Panc1 (cell line): ENCODE data around the gene PRSS33.

Experiments
- POLR2AphosphoS5 ChIP-seq: IDR thresholded peaks from 2 replicates; pipeline ENCODE4 v1.6.1; 2012; ENCODE audit warnings: mild to moderate bottlenecking, low read depth, low read length, moderate library complexity
- SIN3A ChIP-seq: IDR thresholded peaks from 2 replicates; pipeline ENCODE4 v1.6.1; 2012; ENCODE audit warnings: low read depth, mild to moderate bottlenecking, low read length, moderate library complexity, borderline replicate concordance; ENCODE audit not compliant: insufficient read depth
- TCF7L2 ChIP-seq: IDR thresholded peaks from 2 replicates; pipeline ENCODE4 v1.6.1; 2011; ENCODE audit warnings: mild to moderate bottlenecking, low read depth, low read length, inconsistent platforms
- TF ChIP-seq, protein P1 (sequence below): fragments of 450-650 bp; IDR thresholded peaks from 2 replicates; pipeline ENCODE4 v1.5.1; 2017; ENCODE audit warnings: mild to moderate bottlenecking

- TF ChIP-seq, protein P1, sequence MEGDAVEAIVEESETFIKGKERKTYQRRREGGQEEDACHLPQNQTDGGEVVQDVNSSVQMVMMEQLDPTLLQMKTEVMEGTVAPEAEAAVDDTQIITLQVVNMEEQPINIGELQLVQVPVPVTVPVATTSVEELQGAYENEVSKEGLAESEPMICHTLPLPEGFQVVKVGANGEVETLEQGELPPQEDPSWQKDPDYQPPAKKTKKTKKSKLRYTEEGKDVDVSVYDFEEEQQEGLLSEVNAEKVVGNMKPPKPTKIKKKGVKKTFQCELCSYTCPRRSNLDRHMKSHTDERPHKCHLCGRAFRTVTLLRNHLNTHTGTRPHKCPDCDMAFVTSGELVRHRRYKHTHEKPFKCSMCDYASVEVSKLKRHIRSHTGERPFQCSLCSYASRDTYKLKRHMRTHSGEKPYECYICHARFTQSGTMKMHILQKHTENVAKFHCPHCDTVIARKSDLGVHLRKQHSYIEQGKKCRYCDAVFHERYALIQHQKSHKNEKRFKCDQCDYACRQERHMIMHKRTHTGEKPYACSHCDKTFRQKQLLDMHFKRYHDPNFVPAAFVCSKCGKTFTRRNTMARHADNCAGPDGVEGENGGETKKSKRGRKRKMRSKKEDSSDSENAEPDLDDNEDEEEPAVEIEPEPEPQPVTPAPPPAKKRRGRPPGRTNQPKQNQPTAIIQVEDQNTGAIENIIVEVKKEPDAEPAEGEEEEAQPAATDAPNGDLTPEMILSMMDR = no peak
- no peak; the same call in none of the 2 replicates for TF ChIP-seq POLR2AphosphoS5
- no peak for TF ChIP-seq TCF7L2
- no peak for TF ChIP-seq SIN3A
Measured at GRCh38 chr16:2775765-2776499, 11.4 kb downstream of the PRSS33 start.
